Right lobe of liver (tissue), 6 donors: Measurements from ENCODE around the gene MGME1. TPM values are rescaled to one million over a fixed set of nuclear protein-coding genes. Genes with fewer than 3 reads are reported as not detected.

Experiments used
- ATAC-seq, 4 donors: fragments of 200-7000 bp; cut with Tn5 transposase; one replicate each; pipeline ENCODE4 v1.9.1; 2020; ENCODE audit warnings: mild to moderate bottlenecking in 4 of 4, moderate library complexity in 4 of 4
- DNase-seq, 3 donors: peaks; one replicate each; pipeline ENCODE4 v3.0.0-alpha.2; 2020
- H3K27ac ChIP-seq, 3 donors: fragments of 200-600 bp; one replicate each; pipeline ENCODE4 v1.8.0; 2022
- H3K27me3 ChIP-seq, 2 donors: fragments of 200-600 bp; one replicate each; pipeline ENCODE4 v1.8.0; 2022
- H3K36me3 ChIP-seq, 4 donors: fragments of 200-600 bp; sonication (generic) in 1 of 4; one replicate each; pipeline versions ENCODE4 v1.5.1 to v1.8.0; 2017 to 2022; ENCODE audit warnings: control low read depth in 1 of 4
- H3K4me1 ChIP-seq, 4 donors: fragments of 200-600 bp; sonication (generic) in 1 of 4; one replicate each; pipeline versions ENCODE4 v1.5.1 to v1.8.0; 2017 to 2022; ENCODE audit warnings: control low read depth in 1 of 4
- H3K4me3 ChIP-seq, 3 donors: fragments of 200-600 bp; one replicate each; pipeline ENCODE4 v1.8.0; 2022
- H3K9me3 ChIP-seq, 4 donors: fragments of 200-600 bp; sonication (generic) in 1 of 4; one replicate each; pipeline versions ENCODE4 v1.5.1 to v1.8.0; 2017 to 2022; ENCODE audit warnings: control low read depth in 1 of 4
- POLR2A ChIP-seq: fragments of 450-650 bp; IDR thresholded peaks from one replicate; pipeline ENCODE4 v1.6.1; 2017; ENCODE audit warnings: antibody characterized with exemption, mild to moderate bottlenecking
- WGBS: methylation state at CpG from one replicate; pipeline ENCODE4 v1.1.6; 2018; ENCODE audit warnings: low coverage, low lambda C conversion rate; ENCODE audit not compliant: insufficient coverage; ENCODE audit errors: missing lambda C conversion rate; 5-methylcytosine and 5-hydroxymethylcytosine counted together
- intact Hi-C, 2 donors: fragments of 100-400 bp; cut with DNase I; formaldehyde crosslinking; loops; one replicate each; pipeline versions ENCODE4 v1.11.2 to v1.14.1; 2022
- total RNA-seq, 6 experiments: library from RNA; depleted of rRNA in 2 of 6; stranded (reverse); fragments of >200 nt in 2 of 6; fragmentation: NEBNext Ultra II Directional in 3 of 6; extraction: Animal tissue kit (Norgen Biotek cat#: 25700) in 3 of 6; gene quantifications; one replicate each; pipeline versions ENCODE4 v1.1.0 to v1.2.4, GENCODE V29; 2016 to 2023
- TF ChIP-seq, protein P1 (sequence below), 4 donors: fragments of 200-600 bp in 3 of 4; fragments of 450-650 bp in 1 of 4; IDR thresholded peaks; one replicate each; pipeline versions ENCODE4 v1.5.1 to v1.8.0; 2016 to 2022; ENCODE audit warnings: antibody characterized with exemption in 4 of 4, mild to moderate bottlenecking in 2 of 4
- donor health status: DM: no; HTN: yes; CAD: no.
- donor health status: DM: no; HTN: no; CAD: no.
- donor health status: DM: no; HTN: no; CAD: no.
- donor health status: DM: no; HTN: yes; CAD: no.
- donor health status: DM: no; HTN: yes; CAD: no.

MGME1 gene
- total RNA-seq, 6 experiments from 2014 or later, result 6.0 to 8.4 (median 7.5) TPM

DNA sequence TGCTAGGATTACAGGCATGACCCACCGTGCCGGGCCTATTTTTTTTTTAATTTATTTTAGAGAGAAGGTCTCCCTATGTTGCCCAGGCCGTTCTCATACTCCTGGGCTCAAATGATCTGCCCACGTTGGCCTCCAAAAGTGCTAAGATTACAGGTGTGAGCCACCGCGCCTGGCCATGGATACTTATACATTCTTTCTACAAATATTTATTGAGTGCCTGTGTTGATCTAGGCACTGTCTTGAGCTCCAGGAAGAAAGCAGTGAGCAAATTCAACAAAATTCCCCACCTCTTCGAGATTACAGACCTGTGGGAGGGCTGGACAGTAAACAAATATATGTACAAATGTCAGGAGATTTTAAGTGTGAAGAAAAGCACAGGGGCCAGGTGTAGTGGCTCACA is 37.9 kb downstream of the MGME1 start:
- Histone ChIP-seq H3K4me3 (no peak overlapping the region), H3K9me3 (no peaks in the 10 kb centered on the region), H3K27me3 (no peaks in the 10 kb centered on the region), H3K4me1 (peaks cover 0 to 23% (median 0%) of the 10 kb centered on the region in 4 donors), H3K27ac (no peak overlapping the region), H3K36me3 (no peaks in the 10 kb centered on the region)
- ATAC-seq, result no peak
- intact Hi-C loops, result no loop called here
- WGBS, result 90% methylated on average over 7 of the region's 7 CpGs
- no peak for TF ChIP-seq POLR2A
- TF ChIP-seq, protein P1, sequence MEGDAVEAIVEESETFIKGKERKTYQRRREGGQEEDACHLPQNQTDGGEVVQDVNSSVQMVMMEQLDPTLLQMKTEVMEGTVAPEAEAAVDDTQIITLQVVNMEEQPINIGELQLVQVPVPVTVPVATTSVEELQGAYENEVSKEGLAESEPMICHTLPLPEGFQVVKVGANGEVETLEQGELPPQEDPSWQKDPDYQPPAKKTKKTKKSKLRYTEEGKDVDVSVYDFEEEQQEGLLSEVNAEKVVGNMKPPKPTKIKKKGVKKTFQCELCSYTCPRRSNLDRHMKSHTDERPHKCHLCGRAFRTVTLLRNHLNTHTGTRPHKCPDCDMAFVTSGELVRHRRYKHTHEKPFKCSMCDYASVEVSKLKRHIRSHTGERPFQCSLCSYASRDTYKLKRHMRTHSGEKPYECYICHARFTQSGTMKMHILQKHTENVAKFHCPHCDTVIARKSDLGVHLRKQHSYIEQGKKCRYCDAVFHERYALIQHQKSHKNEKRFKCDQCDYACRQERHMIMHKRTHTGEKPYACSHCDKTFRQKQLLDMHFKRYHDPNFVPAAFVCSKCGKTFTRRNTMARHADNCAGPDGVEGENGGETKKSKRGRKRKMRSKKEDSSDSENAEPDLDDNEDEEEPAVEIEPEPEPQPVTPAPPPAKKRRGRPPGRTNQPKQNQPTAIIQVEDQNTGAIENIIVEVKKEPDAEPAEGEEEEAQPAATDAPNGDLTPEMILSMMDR (IDR thresholded peaks at IDR 0.05), result no peak
- no peak for DNase-seq

DNA sequence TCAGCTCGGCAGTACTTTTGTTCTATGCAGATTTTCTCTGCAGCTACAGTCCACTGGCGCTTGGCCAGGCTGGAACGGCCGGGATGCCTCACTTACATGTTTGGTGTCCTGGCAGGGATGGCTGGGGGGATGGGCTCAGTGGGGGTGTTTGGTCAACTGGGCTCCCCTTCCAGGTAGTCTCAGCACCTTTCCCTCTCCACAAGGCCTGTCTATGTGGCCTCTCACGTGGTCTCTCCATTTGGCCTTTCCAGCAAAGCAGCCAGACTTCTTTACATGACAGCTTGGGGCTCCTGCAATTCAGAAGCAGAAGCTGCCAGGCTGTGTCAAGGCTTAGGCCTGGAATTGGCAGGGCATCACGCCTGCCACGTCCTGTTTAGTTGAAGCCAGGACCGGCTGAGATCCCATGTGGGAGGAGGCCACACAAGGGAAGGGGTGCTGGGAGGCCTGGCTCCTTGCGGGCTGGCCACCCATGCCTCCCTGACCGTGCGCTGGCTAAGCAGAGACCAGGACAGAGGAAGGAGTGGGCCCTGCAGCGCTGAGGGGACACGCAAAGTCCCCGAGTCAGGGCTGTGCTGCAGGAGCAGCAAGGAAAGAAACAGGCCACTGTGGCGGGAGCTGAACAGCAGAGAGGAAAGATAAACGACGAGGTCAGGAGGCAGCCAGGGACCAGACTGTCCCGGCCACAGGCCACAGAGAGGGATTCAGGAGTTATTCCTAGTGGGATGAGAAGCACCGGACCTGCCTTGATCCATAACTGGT is 38.9 kb downstream of the MGME1 start:
- TF ChIP-seq, protein P1 (IDR thresholded peaks at IDR 0.05), result no peak
- TF ChIP-seq POLR2A, result no peak
- WGBS, result 28% methylated on average over 8 of the region's 19 CpGs
- Histone ChIP-seq H3K27ac (peak overlapping the region in 1 of 3 donors; percentile 31), H3K27me3 (no peaks in the 10 kb centered on the region), H3K4me1 (peaks cover 0 to 20% (median 0%) of the 10 kb centered on the region in 4 donors), H3K9me3 (no peaks in the 10 kb centered on the region), H3K36me3 (no peaks in the 10 kb centered on the region), H3K4me3 (no peak overlapping the region)
- ATAC-seq (peak; percentile 31 to 63 (median 50)), DNase-seq (peak; percentile 50 to 68 (median 64))
- intact Hi-C loops, result no loop called here

DNA sequence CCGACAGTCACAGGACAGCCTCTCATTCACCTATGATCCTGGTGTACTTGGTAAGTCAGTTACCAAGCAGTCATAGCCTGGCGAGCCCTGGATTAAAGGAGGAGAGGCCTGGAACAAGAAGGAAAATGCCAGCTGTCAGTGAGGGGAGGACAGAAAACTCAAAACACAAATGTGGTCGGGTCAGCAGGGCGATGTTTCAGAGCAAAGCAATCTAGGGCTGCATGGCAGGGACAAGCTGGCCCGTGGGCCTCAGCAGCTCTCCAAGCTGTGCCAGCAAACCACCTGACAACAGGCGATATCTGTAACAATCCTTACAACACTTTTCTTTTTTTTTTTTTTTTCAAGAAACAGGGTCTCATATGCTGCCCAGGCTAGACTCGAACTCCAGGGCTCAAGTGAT is 40.3 kb downstream of the MGME1 start:
- Histone ChIP-seq H3K4me1 (peaks cover 0 to 20% (median 0%) of the 10 kb centered on the region in 4 donors), H3K27me3 (no peaks in the 10 kb centered on the region), H3K27ac (no peak overlapping the region), H3K36me3 (no peaks in the 10 kb centered on the region), H3K9me3 (no peaks in the 10 kb centered on the region), H3K4me3 (no peak overlapping the region)
- WGBS, result 67% methylated on average over 4 of the region's 7 CpGs
- no peak for DNase-seq
- ATAC-seq, result no peak
- intact Hi-C loops, result no loop called here
- no peak for TF ChIP-seq POLR2A
- TF ChIP-seq, protein P1 (IDR thresholded peaks at IDR 0.05), result no peak

DNA sequence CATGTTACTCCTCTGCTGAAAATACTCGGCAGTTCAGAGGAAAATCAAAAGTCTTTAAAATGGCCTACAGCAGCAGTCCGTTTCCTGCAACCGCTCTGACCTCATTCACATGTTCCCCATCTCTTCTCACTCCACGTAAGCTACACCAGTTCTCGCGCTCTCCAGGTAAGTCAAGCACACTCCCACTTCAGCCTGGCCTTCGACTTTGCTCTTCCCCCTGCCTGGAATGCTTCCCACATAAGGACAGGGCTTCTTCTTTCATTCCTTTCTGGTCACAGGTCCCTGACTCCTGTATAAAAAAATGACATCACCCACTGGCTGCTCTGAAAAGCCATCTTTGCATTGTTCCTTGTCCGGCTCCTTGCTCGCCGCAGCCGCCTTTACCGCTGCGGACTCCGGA is 42.7 kb downstream of the MGME1 start:
- Histone ChIP-seq H3K36me3 (no peaks in the 10 kb centered on the region), H3K4me1 (peaks cover 0 to 11% (median 0%) of the 10 kb centered on the region in 4 donors), H3K4me3 (no peak overlapping the region), H3K27me3 (no peaks in the 10 kb centered on the region), H3K27ac (no peak overlapping the region), H3K9me3 (no peaks in the 10 kb centered on the region)
- intact Hi-C loops, result no loop called here
- no peak for DNase-seq
- WGBS, result 93% methylated on average over 13 of the region's 14 CpGs
- ATAC-seq, result no peak
- TF ChIP-seq, protein P1 (IDR thresholded peaks at IDR 0.05), result no peak
- TF ChIP-seq POLR2A, result no peak
